Measurements from ENCODE around the gene PDE8A.

- TF ChIP-seq GATA2 (IDR thresholded peaks at IDR 0.05; ENCODE audit: low read depth, low read length) = no peak
- TF ChIP-seq GATA3 (IDR thresholded peaks at IDR 0.05; ENCODE audit: low read depth, low read length) = no peak
Measured at GRCh38 chr15:85036716-85037115, 55.1 kb downstream of the PDE8A start.
